ENCODE results near the gene PHACTR1.

PHACTR1 gene

DNA sequence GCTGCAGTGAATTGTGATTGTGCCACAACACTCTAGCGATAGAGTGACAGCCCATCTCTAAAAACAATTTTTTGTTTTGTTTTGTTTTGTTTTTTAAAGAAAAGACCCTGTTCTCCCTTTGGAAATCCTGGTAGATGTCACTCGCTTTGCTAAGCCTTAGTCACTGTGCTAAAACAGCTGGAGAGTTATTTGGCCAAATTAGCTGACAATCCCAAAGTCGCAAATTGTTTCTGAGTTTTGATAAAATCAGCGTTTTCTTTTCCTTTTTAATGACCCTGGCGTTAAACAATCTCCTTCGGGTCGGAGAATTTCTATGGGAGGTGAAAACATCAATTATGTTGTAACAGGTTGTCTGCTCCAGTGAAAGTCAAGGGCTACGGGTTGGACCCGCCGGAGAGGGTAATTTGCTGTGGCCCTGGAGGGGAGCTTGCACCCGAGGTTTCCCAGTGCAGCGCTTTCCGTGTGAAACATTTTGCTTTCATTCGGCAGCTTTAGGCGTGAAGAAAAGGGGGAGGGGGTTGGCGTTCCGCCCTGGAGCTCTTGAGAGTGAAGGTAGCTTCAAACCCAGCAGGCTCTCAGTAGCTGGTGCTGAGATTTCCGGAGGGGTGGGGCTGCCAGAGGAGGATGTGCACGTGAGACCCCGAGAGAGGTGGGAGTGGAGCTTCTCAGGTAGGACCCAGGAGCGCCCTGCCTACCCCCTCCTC lies 296.6 kb downstream of the PHACTR1 start:
- no peak for DNase-seq (ENCODE audit: low read depth)
- TF ChIP-seq, protein P1, sequence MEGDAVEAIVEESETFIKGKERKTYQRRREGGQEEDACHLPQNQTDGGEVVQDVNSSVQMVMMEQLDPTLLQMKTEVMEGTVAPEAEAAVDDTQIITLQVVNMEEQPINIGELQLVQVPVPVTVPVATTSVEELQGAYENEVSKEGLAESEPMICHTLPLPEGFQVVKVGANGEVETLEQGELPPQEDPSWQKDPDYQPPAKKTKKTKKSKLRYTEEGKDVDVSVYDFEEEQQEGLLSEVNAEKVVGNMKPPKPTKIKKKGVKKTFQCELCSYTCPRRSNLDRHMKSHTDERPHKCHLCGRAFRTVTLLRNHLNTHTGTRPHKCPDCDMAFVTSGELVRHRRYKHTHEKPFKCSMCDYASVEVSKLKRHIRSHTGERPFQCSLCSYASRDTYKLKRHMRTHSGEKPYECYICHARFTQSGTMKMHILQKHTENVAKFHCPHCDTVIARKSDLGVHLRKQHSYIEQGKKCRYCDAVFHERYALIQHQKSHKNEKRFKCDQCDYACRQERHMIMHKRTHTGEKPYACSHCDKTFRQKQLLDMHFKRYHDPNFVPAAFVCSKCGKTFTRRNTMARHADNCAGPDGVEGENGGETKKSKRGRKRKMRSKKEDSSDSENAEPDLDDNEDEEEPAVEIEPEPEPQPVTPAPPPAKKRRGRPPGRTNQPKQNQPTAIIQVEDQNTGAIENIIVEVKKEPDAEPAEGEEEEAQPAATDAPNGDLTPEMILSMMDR (IDR thresholded peaks at IDR 0.05; ENCODE audit: control insufficient read depth, extremely low read depth, insufficient read depth), result no peak
- peak overlapping the region; percentile 27; the same call in 1 of the 2 replicates for H3K4me3 ChIP-seq (ENCODE audit: low read depth, low read length)

DNA sequence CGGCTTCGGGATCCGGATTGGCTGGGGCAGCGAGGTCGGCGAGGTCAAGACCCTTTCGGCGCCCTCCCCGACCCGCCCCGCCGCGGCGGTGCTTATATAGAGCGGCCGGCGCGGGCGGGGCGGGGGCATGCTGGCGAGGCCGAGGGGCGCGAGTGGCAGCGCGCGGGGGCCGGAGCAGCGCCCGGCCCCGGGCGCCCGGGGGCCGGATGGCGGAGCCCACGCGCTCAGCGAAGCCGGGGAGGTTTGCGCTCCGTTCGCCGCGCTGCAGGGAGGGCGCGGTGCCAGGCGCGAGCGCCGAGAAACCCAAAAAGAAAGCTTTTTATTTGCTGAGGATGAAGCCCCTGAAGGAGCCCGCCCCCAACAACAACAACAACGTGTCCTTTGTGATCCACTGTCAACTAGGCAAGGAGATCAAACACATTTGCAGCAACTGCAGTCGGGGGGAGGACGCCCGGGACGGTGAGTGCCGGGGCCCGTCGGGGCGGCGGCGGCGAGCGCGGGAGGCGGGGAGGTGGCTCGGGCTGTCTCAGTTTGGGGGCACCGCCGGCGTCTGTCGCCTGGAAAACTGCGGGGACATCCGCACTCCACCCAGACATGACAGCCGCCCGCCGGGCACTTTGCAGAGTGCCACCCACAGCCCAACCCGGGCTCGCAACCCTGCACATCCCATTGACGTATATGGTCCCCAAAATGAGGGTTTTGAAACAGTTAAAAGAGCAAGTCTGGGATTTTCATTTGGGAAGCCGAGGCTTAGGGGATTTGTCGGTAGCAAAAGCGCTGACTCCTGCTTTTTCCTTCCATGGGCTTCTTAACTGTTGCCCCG lies 297.3 kb downstream of the PHACTR1 start:
- H3K4me3 ChIP-seq (ENCODE audit: low read depth, low read length), result peak overlapping the region; percentile 27
- DNase-seq (ENCODE audit: low read depth), result no peak
- TF ChIP-seq, protein P1 (IDR thresholded peaks at IDR 0.05; ENCODE audit: control insufficient read depth, extremely low read depth, insufficient read depth), result no peak

DNA sequence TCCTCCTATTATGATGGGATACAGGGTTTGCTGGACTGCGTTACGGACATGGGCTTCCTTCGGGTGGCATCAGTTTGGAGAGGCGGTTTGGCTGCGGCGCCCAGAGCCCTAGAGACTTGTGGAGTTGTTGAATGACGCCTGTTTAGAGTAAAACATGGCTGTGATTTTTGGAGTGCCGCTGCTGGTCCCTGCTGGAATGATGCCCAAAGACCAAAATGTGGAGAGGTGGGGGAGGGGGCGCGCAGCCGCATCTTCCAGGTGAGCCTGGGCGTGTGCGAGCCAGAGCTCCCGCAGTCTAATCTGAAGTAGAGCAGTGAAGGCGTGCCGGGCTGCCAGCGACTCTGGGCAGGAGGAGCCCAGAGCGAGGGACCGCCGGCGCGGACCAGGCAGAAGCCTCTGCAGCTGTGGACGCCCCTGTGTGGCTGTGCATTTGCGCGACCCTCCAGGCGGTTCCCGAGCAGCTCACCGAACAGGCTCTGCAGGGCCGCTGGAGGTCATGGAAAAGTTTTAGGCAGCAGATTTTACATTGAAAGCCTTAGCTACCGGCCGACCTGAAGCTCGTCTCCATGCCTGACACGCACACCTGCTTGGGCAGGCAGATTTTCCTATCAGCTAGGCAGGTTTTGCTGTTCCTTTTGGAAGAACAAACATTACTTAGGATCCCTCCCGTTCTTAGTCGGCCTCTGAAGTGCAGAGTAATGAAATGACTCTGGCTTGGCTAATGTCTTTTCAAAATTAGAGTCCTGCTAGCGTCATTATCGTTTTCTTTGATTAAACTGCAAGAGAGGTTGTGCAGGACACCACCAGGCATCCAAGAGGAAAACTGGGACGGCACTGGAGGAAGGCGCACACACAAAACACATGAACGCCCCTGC lies 298.2 kb downstream of the PHACTR1 start:
- TF ChIP-seq, protein P1 (IDR thresholded peaks at IDR 0.05; ENCODE audit: control insufficient read depth, extremely low read depth, insufficient read depth), result no peak
- no peak for DNase-seq (ENCODE audit: low read depth)
- no peak overlapping the region for H3K4me3 ChIP-seq (ENCODE audit: low read depth, low read length)

DNA sequence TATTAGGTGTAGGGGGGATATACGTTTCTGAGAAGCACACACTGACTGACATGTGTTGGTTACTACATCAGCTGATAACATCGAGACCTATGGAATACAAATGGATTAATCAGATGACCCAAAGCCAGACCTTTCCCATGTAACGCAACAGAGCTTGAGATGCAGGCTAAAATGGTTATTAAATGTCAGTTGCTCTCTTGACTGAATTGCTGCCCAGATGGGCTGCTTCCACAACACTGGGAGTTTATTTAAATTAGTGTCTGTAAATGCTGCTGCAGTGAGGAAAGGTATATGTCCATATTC lies 298.8 kb downstream of the PHACTR1 start:
- no peak overlapping the region for H3K4me3 ChIP-seq (ENCODE audit: low read depth, low read length)
- DNase-seq (ENCODE audit: low read depth), result no peak
- TF ChIP-seq, protein P1 (IDR thresholded peaks at IDR 0.05; ENCODE audit: control insufficient read depth, extremely low read depth, insufficient read depth), result no peak

DNA sequence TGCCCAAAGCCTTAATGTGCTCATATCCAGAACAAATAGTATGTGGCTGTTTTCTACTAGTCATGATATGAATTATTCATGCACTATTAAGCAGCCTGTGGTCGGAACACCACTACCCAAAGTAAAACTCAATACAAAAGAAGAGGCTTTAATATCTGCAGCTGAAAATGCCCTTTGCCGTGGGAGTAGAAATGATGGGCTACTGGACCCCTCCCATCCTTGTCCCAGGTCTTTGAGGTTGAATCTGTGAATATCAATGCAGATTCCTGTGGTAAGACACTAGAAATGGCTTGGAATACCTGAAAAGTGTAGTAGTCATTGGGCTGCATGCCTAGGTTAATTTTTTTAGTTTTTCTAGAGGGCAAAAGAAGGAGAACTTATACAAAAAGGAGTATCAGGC lies 308.0 kb downstream of the PHACTR1 start:
- H3K4me3 ChIP-seq (ENCODE audit: low read depth, low read length), result no peak overlapping the region
- TF ChIP-seq, protein P1 (IDR thresholded peaks at IDR 0.05; ENCODE audit: control insufficient read depth, extremely low read depth, insufficient read depth), result no peak
- DNase-seq (ENCODE audit: low read depth), result no peak

DNA sequence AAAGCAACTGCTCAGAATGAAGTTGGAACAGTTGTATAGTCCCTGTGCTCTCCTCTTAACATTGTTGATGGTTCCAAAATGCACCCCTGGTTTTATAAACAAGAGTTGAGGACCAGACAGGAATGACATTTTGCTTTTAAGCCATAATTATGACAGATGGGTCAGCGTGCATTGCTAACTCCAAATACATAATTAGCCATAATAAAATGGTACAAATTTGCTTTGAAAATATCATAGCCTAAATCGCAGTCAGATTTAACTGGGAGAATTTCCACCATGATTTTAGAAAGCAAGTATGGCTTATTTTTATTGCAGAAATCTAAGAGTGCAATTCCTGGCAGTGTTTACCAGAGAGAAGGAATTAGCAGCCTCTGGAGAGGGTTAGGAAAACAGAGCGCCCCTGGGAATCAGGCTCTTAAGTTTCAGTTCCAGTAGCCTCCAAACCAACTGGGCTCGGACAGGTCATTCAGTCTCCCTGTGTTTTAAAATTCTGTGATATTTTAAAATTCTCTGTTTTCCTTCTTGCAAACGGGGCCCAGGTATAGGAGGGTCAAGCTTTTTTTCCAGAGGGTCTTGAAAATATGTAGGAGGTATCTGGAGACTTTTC lies 309.4 kb downstream of the PHACTR1 start:
- H3K4me3 ChIP-seq (ENCODE audit: low read depth, low read length), result no peak overlapping the region
- DNase-seq (ENCODE audit: low read depth), result no peak
- TF ChIP-seq, protein P1 (IDR thresholded peaks at IDR 0.05; ENCODE audit: control insufficient read depth, extremely low read depth, insufficient read depth), result no peak

Data from LNCaP clone FGC (cell line).